Neural cell (in vitro differentiated cells): ENCODE measurements around the gene CCER1. TPM values are rescaled to one million over a fixed set of nuclear protein-coding genes. Genes with fewer than 3 reads are reported as not detected.

Experiments used
- H2AFZ ChIP-seq: fragments of 200-600, 300-800 bp; sonication (generic), shearing (Covaris generic); 2 replicates; pipeline ENCODE4 v1.6.0; 2014; ENCODE audit warnings: low read depth, mild to moderate bottlenecking, antibody characterized with exemption, low read length, moderate library complexity
- H3F3A ChIP-seq: fragments of 200-600 bp; shearing (Covaris generic); 2 replicates; pipeline ENCODE4 v1.6.1; 2016; ENCODE audit warnings: mild to moderate bottlenecking, moderate library complexity, mixed read lengths, antibody characterized with exemption, low read length; ENCODE audit not compliant: insufficient read depth, poor library complexity, severe bottlenecking
- H3K27ac ChIP-seq: fragments of 200-600, 300-800 bp; sonication (generic), shearing (Covaris generic); 2 replicates; pipeline ENCODE4 v1.5.1; 2014; ENCODE audit warnings: mild to moderate bottlenecking, low read length, moderate library complexity
- H3K27me3 ChIP-seq: fragments of 300-800, 200-600 bp; sonication (generic), shearing (Covaris generic); 2 replicates; pipeline ENCODE4 v1.6.0; 2014; ENCODE audit warnings: mild to moderate bottlenecking, low read depth, low read length, moderate library complexity; ENCODE audit not compliant: insufficient read depth
- H3K36me3 ChIP-seq: fragments of 300-800, 200-600 bp; sonication (generic), shearing (Covaris generic); 2 replicates; pipeline ENCODE4 v1.5.1; 2014; ENCODE audit warnings: mild to moderate bottlenecking, antibody characterized with exemption, low read length, moderate library complexity; ENCODE audit not compliant: insufficient read depth
- H3K4me2 ChIP-seq: fragments of 300-800, 200-600 bp; sonication (generic), shearing (Covaris generic); 2 replicates; pipeline ENCODE4 v1.6.0; 2014; ENCODE audit warnings: mild to moderate bottlenecking, low read length
- H3K4me3 ChIP-seq: fragments of 300-800, 200-600 bp; sonication (generic), shearing (Covaris generic); 2 replicates; pipeline ENCODE4 v1.5.1; 2014; ENCODE audit warnings: mild to moderate bottlenecking, low read length, moderate library complexity
- H3K79me2 ChIP-seq: fragments of 200-600 bp; shearing (Covaris generic); replicated peaks from 2 replicates; pipeline ENCODE4 v1.6.0; 2014; ENCODE audit warnings: mild to moderate bottlenecking, low read length, moderate library complexity; ENCODE audit not compliant: insufficient read depth
- H3K9ac ChIP-seq: fragments of 300-800, 200-600 bp; sonication (generic), shearing (Covaris generic); 2 replicates; pipeline ENCODE4 v1.6.1; 2016; ENCODE audit warnings: mild to moderate bottlenecking, low read length, mixed read lengths
- H3K9me2 ChIP-seq: fragments of 200-600 bp; shearing (Covaris generic); 2 replicates; pipeline ENCODE4 v1.6.1; 2016; ENCODE audit warnings: mild to moderate bottlenecking, low read length, mixed read lengths; ENCODE audit not compliant: insufficient read depth
- H3K9me3 ChIP-seq: fragments of 200-600, 300-800 bp; sonication (generic), shearing (Covaris generic); 2 replicates; pipeline ENCODE4 v1.6.1; 2016; ENCODE audit warnings: mild to moderate bottlenecking, mixed run types, low read length, moderate library complexity, mixed read lengths
- H4K20me1 ChIP-seq: fragments of 200-600 bp; shearing (Covaris generic); 2 replicates; pipeline ENCODE4 v1.6.1; 2016; ENCODE audit warnings: mild to moderate bottlenecking, mixed run types; ENCODE audit not compliant: insufficient read depth
- EP300 ChIP-seq: fragments of 450-650 bp; conservative IDR thresholded peaks from 2 replicates; pipeline ENCODE4 v1.6.1; 2014; ENCODE audit warnings: antibody characterized with exemption, mild to moderate bottlenecking, moderate library complexity; ENCODE audit not compliant: poor library complexity, severe bottlenecking
- EZH2 ChIP-seq: fragments of 200-600, 300-800 bp; shearing (Covaris generic), sonication (generic); IDR thresholded peaks from 2 replicates; pipeline ENCODE4 v1.6.1; 2014; ENCODE audit warnings: antibody characterized with exemption, low read length, borderline replicate concordance, mild to moderate bottlenecking; ENCODE audit not compliant: insufficient read depth, poor library complexity, severe bottlenecking
- MXI1 ChIP-seq: fragments of 450-650 bp; conservative IDR thresholded peaks from 2 replicates; pipeline ENCODE4 v1.6.1; 2014; ENCODE audit warnings: antibody characterized with exemption, mild to moderate bottlenecking; ENCODE audit not compliant: poor library complexity, severe bottlenecking
- POLR2AphosphoS5 ChIP-seq: IDR thresholded peaks from 2 replicates; pipeline ENCODE4 v1.6.1; 2012
- RAD21 ChIP-seq: fragments of 450-650 bp; conservative IDR thresholded peaks from 2 replicates; pipeline ENCODE4 v1.6.1; 2014; ENCODE audit warnings: antibody characterized with exemption, mild to moderate bottlenecking, moderate library complexity
- REST ChIP-seq: IDR thresholded peaks from 2 replicates; pipeline ENCODE4 v1.6.1; 2012; ENCODE audit warnings: borderline replicate concordance
- SMC3 ChIP-seq: fragments of 450-650 bp; conservative IDR thresholded peaks from 2 replicates; pipeline ENCODE4 v1.6.1; 2014; ENCODE audit warnings: antibody characterized with exemption, mild to moderate bottlenecking, moderate library complexity; ENCODE audit not compliant: poor library complexity
- TAF1 ChIP-seq: IDR thresholded peaks from 2 replicates; pipeline ENCODE4 v1.6.1; 2012; ENCODE audit warnings: low read depth
- polyA plus RNA-seq: library from polyadenylated mRNA; depleted of rRNA; stranded (reverse); fragments of >200 nt; gene quantifications from 2 replicates; pipeline ENCODE4 v1.2.3, GENCODE V29; 2014
- TF ChIP-seq, protein P1 (sequence below): fragments of 450-650 bp; IDR thresholded peaks from 2 replicates; pipeline ENCODE4 v1.5.1; 2014; ENCODE audit warnings: antibody characterized with exemption, mild to moderate bottlenecking, moderate library complexity; ENCODE audit not compliant: poor library complexity, severe bottlenecking

The CCER1 gene
- polyA plus RNA-seq, 1 donor from 2014 or later: not detected

- Histone ChIP-seq H3K4me2 (no peak overlapping the region), H3K9me2 (no peaks in the 10 kb centered on the region), H3K79me2 (no peaks in the 10 kb centered on the region)
Measured at GRCh38 chr12:90905691-90906370, 49.1 kb downstream of the CCER1 start.

GRCh38 chr12:90902596-90902995 lies 52.4 kb downstream of the CCER1 start:
- H3K79me2 ChIP-seq: no peaks in the 10 kb centered on the region
- H3K27ac ChIP-seq: no peak overlapping the region
- H4K20me1 ChIP-seq: no peaks in the 10 kb centered on the region
- no peak overlapping the region for H3K4me2 ChIP-seq
- no peak overlapping the region for H2AFZ ChIP-seq
- TF ChIP-seq SMC3: no peak
- no peak for TF ChIP-seq EP300
- no peak for TF ChIP-seq RAD21
- no peak for TF ChIP-seq EZH2
- TF ChIP-seq TAF1: no peak
- TF ChIP-seq REST: no peak
- no peaks in the 10 kb centered on the region for H3K36me3 ChIP-seq
- no peak overlapping the region for H3K9ac ChIP-seq
- H3F3A ChIP-seq: no peaks in the 10 kb centered on the region
- H3K9me3 ChIP-seq: no peaks in the 10 kb centered on the region
- no peak overlapping the region for H3K4me3 ChIP-seq
- no peaks in the 10 kb centered on the region for H3K27me3 ChIP-seq
- H3K9me2 ChIP-seq: no peaks in the 10 kb centered on the region

More at GRCh38 chr12:90905691-90906370, 49.1 kb downstream of the CCER1 start:
- no peaks in the 10 kb centered on the region for H3F3A ChIP-seq
- H2AFZ ChIP-seq: no peak overlapping the region
- H3K9me3 ChIP-seq: no peaks in the 10 kb centered on the region
- H3K4me3 ChIP-seq: no peak overlapping the region
- no peaks in the 10 kb centered on the region for H3K27me3 ChIP-seq
- no peak overlapping the region for H3K27ac ChIP-seq
- TF ChIP-seq MXI1 (no peak), RAD21 (no peak), EZH2 (no peak), EP300 (no peak), POLR2AphosphoS5 (no peak), TAF1 (no peak), REST (no peak)
- TF ChIP-seq, protein P1, sequence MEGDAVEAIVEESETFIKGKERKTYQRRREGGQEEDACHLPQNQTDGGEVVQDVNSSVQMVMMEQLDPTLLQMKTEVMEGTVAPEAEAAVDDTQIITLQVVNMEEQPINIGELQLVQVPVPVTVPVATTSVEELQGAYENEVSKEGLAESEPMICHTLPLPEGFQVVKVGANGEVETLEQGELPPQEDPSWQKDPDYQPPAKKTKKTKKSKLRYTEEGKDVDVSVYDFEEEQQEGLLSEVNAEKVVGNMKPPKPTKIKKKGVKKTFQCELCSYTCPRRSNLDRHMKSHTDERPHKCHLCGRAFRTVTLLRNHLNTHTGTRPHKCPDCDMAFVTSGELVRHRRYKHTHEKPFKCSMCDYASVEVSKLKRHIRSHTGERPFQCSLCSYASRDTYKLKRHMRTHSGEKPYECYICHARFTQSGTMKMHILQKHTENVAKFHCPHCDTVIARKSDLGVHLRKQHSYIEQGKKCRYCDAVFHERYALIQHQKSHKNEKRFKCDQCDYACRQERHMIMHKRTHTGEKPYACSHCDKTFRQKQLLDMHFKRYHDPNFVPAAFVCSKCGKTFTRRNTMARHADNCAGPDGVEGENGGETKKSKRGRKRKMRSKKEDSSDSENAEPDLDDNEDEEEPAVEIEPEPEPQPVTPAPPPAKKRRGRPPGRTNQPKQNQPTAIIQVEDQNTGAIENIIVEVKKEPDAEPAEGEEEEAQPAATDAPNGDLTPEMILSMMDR: no peak
- no peaks in the 10 kb centered on the region for H3K36me3 ChIP-seq
- no peak overlapping the region for H3K9ac ChIP-seq
- H4K20me1 ChIP-seq: no peaks in the 10 kb centered on the region
